Stimulated activated CD4-positive, alpha-beta T cell treated with anti-CD3 and anti-CD28 coated beads, Interleukin-1b, Interleukin-23, amount 100 ng/mL, for 1 hour (primary cell): ENCODE results near the gene PICK1.
A peak's percentile ranks its signal among the peaks of the same experiment; 100 is the strongest.

Experiments
- DNase-seq, 2 donors: peaks; one replicate each; pipeline ENCODE4 v3.0.0-alpha.2; 2020; ENCODE audit warnings: low read depth in 2 of 2

Gene PICK1

GRCh38 chr22:38056969-38057891 is at the start of gene PICK1:
PICK1 (plus strand) TSS chr22:38057404; CDS start chr22:38057810, 406 bp downstream.
- DNase-seq, result peak; percentile 46 to 49

- DNase-seq, result no peak
These were observed 48.0 kb upstream of the PICK1 start for GRCh38 chr22:38009000-38009806.

GRCh38 chr22:38012604-38013072 is 44.6 kb upstream of the PICK1 start:
- no peak for DNase-seq

GRCh38 chr22:38014083-38014482 is 43.1 kb upstream of the PICK1 start:
- no peak for DNase-seq

- no peak for DNase-seq
These were observed 40.7 kb upstream of the PICK1 start for GRCh38 chr22:38016182-38017151.

- no peak for DNase-seq
These were observed 39.8 kb upstream of the PICK1 start for GRCh38 chr22:38017272-38017920.

GRCh38 chr22:38017939-38018885 is 39.0 kb upstream of the PICK1 start:
- no peak for DNase-seq

- DNase-seq, result no peak
These were observed 38.0 kb upstream of the PICK1 start for GRCh38 chr22:38018938-38019827.

- DNase-seq, result no peak
These were observed 36.0 kb upstream of the PICK1 start for GRCh38 chr22:38021206-38021605.

GRCh38 chr22:38023045-38023444 is 34.2 kb upstream of the PICK1 start:
- DNase-seq, result no peak

- DNase-seq, result no peak
These were observed 31.7 kb upstream of the PICK1 start for GRCh38 chr22:38025514-38025913.

- no peak for DNase-seq
These were observed 30.8 kb upstream of the PICK1 start for GRCh38 chr22:38026130-38027111.

GRCh38 chr22:38027487-38027886 is 29.7 kb upstream of the PICK1 start:
- DNase-seq, result no peak

GRCh38 chr22:38028344-38029130 is 28.7 kb upstream of the PICK1 start:
- DNase-seq, result no peak

GRCh38 chr22:38029370-38029769 is 27.8 kb upstream of the PICK1 start:
- no peak for DNase-seq

GRCh38 chr22:38029901-38030300 is 27.3 kb upstream of the PICK1 start:
- no peak for DNase-seq
